ENCODE measurements around the gene CERS2.
A peak's percentile ranks its signal among the peaks of the same experiment; 100 is the strongest.

CERS2 gene

GRCh38 chr1:150973836-150974579 lies 627 bp downstream of the CERS2 start (continued):
- TF ChIP-seq, protein P1, sequence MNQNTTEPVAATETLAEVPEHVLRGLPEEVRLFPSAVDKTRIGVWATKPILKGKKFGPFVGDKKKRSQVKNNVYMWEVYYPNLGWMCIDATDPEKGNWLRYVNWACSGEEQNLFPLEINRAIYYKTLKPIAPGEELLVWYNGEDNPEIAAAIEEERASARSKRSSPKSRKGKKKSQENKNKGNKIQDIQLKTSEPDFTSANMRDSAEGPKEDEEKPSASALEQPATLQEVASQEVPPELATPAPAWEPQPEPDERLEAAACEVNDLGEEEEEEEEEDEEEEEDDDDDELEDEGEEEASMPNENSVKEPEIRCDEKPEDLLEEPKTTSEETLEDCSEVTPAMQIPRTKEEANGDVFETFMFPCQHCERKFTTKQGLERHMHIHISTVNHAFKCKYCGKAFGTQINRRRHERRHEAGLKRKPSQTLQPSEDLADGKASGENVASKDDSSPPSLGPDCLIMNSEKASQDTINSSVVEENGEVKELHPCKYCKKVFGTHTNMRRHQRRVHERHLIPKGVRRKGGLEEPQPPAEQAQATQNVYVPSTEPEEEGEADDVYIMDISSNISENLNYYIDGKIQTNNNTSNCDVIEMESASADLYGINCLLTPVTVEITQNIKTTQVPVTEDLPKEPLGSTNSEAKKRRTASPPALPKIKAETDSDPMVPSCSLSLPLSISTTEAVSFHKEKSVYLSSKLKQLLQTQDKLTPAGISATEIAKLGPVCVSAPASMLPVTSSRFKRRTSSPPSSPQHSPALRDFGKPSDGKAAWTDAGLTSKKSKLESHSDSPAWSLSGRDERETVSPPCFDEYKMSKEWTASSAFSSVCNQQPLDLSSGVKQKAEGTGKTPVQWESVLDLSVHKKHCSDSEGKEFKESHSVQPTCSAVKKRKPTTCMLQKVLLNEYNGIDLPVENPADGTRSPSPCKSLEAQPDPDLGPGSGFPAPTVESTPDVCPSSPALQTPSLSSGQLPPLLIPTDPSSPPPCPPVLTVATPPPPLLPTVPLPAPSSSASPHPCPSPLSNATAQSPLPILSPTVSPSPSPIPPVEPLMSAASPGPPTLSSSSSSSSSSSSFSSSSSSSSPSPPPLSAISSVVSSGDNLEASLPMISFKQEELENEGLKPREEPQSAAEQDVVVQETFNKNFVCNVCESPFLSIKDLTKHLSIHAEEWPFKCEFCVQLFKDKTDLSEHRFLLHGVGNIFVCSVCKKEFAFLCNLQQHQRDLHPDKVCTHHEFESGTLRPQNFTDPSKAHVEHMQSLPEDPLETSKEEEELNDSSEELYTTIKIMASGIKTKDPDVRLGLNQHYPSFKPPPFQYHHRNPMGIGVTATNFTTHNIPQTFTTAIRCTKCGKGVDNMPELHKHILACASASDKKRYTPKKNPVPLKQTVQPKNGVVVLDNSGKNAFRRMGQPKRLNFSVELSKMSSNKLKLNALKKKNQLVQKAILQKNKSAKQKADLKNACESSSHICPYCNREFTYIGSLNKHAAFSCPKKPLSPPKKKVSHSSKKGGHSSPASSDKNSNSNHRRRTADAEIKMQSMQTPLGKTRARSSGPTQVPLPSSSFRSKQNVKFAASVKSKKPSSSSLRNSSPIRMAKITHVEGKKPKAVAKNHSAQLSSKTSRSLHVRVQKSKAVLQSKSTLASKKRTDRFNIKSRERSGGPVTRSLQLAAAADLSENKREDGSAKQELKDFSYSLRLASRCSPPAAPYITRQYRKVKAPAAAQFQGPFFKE (tag by site-specific recombination; IDR thresholded peaks at IDR 0.05; ENCODE audit: borderline replicate concordance): no peak
- TF ChIP-seq KLF8 (tag by site-specific recombination; IDR thresholded peaks at IDR 0.05) (peak; percentile 74; the same call in 1 of the 2 replicates), SP2 (tag by site-specific recombination; IDR thresholded peaks at IDR 0.05) (peak; percentile 57), ZNF777 (tag by site-specific recombination; IDR thresholded peaks at IDR 0.05; ENCODE audit: borderline replicate concordance) (peak; percentile 60; the same call in 1 of the 2 replicates), KLF17 (tag by site-specific recombination; IDR thresholded peaks at IDR 0.05) (peak; percentile 55)

DNA sequence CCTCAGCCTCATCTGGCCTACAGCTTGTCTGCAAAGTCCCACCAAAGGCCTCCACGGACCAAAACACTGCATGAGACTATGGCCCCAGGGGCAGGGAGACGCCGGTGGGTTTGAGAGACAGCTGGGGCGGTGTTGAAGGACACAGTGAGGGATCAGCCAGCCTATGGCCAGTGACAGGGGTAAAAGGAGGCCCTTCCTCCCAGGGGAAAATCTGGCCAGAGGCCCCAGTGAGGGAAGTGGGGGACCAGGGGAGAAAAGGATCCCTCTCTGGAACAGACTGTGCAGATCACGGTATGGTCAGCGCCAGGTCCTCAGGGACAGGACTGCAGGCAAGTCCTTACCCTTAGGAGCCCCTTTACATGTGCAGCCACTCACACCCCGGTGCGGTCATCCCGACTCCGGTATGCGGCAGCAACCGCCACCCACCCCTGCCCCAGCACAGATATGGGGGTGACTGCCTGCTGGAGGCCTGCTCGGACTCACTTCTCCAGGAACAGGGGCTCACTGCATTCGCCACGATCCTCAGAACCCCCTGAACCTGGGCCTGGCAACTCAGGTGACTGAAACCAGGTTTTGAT lies 1.3 kb downstream of the CERS2 start:
- ChIA-PET POLR2A (interaction anchor here (1.0 to 1.7 kb wide), 5 partner anchors 8 to 97 kb away, joined by 3 to 9 read pairs (median 3); partner anchors contain the start of genes ARNT and MINDY1), CTCF (interaction anchor here (1.4 kb wide), 1 partner anchor 22 kb away, joined by 5 read pairs; no protein-coding TSS in a partner anchor)
- Histone ChIP-seq H3K36me3 (ENCODE audit: control insufficient read depth in 2 of 2, insufficient read depth in 1 of 2, low read length in 2 of 2) (peaks cover 0 to 12% of the 10 kb centered on the region in 2 experiments; a peak in 2 of 3 replicates), H3K4me3 (ENCODE audit: low read depth, low read length) (peak overlapping the region; percentile 82), H3K4me1 (ENCODE audit: control insufficient read depth, insufficient read depth, low read length) (peaks cover 26% of the 10 kb centered on the region), H3K27ac (ENCODE audit: extremely low read depth, low read depth, low read length) (peak overlapping the region; percentile 81), H3K9me3 (ENCODE audit: control insufficient read depth, insufficient read depth, low read depth, low read length) (no peaks in the 10 kb centered on the region)
- TF ChIP-seq ZFP69B (tag by site-specific recombination; IDR thresholded peaks at IDR 0.05): no peak
- peak; percentile 52; the same call in 1 of the 2 replicates for TF ChIP-seq ZNF341 (tag by site-specific recombination; IDR thresholded peaks at IDR 0.05; ENCODE audit: low read depth)
- TF ChIP-seq, protein P2, sequence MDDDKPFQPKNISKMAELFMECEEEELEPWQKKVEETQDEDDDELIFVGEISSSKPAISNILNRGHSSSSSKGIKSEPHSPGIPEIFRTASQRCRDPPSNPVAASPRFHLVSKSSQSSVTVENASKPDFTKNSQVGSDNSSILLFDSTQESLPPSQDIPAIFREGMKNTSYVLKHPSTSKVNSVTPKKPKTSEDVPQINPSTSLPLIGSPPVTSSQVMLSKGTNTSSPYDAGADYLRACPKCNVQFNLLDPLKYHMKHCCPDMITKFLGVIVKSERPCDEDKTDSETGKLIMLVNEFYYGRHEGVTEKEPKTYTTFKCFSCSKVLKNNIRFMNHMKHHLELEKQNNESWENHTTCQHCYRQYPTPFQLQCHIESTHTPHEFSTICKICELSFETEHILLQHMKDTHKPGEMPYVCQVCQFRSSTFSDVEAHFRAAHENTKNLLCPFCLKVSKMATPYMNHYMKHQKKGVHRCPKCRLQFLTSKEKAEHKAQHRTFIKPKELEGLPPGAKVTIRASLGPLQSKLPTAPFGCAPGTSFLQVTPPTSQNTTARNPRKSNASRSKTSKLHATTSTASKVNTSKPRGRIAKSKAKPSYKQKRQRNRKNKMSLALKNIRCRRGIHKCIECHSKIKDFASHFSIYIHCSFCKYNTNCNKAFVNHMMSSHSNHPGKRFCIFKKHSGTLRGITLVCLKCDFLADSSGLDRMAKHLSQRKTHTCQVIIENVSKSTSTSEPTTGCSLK (tag by site-specific recombination; IDR thresholded peaks at IDR 0.05): no peak
- TF ChIP-seq, protein P3, sequence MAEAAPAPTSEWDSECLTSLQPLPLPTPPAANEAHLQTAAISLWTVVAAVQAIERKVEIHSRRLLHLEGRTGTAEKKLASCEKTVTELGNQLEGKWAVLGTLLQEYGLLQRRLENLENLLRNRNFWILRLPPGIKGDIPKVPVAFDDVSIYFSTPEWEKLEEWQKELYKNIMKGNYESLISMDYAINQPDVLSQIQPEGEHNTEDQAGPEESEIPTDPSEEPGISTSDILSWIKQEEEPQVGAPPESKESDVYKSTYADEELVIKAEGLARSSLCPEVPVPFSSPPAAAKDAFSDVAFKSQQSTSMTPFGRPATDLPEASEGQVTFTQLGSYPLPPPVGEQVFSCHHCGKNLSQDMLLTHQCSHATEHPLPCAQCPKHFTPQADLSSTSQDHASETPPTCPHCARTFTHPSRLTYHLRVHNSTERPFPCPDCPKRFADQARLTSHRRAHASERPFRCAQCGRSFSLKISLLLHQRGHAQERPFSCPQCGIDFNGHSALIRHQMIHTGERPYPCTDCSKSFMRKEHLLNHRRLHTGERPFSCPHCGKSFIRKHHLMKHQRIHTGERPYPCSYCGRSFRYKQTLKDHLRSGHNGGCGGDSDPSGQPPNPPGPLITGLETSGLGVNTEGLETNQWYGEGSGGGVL (tag by site-specific recombination; IDR thresholded peaks at IDR 0.05): peak; percentile 66
- no peak for TF ChIP-seq ZNF610 (tag by site-specific recombination; IDR thresholded peaks at IDR 0.05; ENCODE audit: borderline replicate concordance)
- TF ChIP-seq ZBTB48 (tag by site-specific recombination; IDR thresholded peaks at IDR 0.05): 0 out of 2 replicates have a peak, but pooled peaks have one; percentile 12
- no peak for TF ChIP-seq ZSCAN16 (tag by site-specific recombination; IDR thresholded peaks at IDR 0.05)
- TF ChIP-seq, protein P4, sequence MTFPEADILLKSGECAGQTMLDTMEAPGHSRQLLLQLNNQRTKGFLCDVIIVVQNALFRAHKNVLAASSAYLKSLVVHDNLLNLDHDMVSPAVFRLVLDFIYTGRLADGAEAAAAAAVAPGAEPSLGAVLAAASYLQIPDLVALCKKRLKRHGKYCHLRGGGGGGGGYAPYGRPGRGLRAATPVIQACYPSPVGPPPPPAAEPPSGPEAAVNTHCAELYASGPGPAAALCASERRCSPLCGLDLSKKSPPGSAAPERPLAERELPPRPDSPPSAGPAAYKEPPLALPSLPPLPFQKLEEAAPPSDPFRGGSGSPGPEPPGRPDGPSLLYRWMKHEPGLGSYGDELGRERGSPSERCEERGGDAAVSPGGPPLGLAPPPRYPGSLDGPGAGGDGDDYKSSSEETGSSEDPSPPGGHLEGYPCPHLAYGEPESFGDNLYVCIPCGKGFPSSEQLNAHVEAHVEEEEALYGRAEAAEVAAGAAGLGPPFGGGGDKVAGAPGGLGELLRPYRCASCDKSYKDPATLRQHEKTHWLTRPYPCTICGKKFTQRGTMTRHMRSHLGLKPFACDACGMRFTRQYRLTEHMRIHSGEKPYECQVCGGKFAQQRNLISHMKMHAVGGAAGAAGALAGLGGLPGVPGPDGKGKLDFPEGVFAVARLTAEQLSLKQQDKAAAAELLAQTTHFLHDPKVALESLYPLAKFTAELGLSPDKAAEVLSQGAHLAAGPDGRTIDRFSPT (tag by site-specific recombination; IDR thresholded peaks at IDR 0.05): no peak
- no peak for TF ChIP-seq ZNF560 (tag by site-specific recombination; IDR thresholded peaks at IDR 0.05; ENCODE audit: borderline replicate concordance)
- 0 out of 2 replicates have a peak, but pooled peaks have one; percentile 63 for TF ChIP-seq ZBTB20 (tag by site-specific recombination; IDR thresholded peaks at IDR 0.05)
- TF ChIP-seq TSHZ1 (tag by site-specific recombination; IDR thresholded peaks at IDR 0.05; ENCODE audit: borderline replicate concordance): no peak

Data from HEK293 (cell line).